ENCODE data around the gene ANKHD1. TPM values are rescaled to one million over a fixed set of nuclear protein-coding genes. Genes with fewer than 3 reads are reported as not detected.
A peak's percentile ranks its signal among the peaks of the same experiment; 100 is the strongest.

ANKHD1 gene
- total and polyA plus RNA-seq, 9 of the 15 experiments (the other 6 are each of a cell fraction or from before 2014, with no cell fraction given): 38.9 to 138 (median 78.7) TPM

DNA sequence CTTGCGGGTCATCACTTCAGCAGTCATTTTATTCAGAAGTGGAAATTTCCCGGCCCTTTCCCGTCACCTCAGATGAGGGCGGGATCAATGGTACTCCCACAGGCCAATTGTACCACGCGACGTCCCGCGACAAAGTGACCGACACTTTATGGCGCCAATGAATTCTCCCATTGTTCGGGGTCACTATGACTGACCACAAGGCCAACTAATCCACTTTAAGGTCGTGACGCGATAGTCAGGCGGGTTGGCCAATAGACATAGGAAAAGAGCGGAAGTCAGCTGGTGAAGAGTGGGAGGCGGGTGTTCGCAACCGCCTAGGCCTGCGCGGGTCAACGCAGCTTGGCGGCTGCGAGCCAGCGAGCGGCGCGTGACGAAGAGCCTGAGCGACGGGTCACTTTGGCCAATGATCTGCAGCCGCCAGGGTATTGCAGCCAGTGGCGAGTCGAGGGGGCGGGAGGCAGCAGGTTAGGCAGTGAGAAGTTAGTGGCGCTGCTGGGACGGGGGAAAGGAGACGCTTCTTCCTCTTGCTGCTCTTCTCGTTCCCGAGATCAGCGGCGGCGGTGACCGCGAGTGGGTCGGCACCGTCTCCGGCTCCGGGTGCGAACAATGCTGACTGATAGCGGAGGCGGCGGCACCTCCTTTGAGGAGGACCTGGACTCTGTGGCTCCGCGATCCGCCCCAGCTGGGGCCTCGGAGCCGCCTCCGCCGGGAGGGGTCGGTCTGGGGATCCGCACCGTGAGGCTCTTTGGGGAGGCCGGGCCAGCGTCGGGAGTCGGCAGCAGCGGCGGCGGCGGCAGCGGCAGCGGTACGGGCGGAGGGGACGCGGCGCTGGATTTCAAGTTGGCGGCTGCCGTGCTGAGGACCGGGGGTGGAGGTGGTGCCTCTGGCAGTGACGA, at the start of gene ANKHD1 (continued):
- TF ChIP-seq ZNF449 (CRISPR knock-in tag; IDR thresholded peaks at IDR 0.05) (no peak), RFX7 (CRISPR knock-in tag; IDR thresholded peaks at IDR 0.05) (no peak), FOXJ2 (tag; IDR thresholded peaks at IDR 0.05) (no peak), WHSC1 (IDR thresholded peaks at IDR 0.05; ENCODE audit: low read length) (no peak), ZNF696 (CRISPR knock-in tag; conservative IDR thresholded peaks at IDR 0.05) (no peak), ZBTB12 (CRISPR knock-in tag; IDR thresholded peaks at IDR 0.05) (peak; percentile 91), POU5F1 (IDR thresholded peaks at IDR 0.05; ENCODE audit: borderline replicate concordance, low read depth, low read length, partially characterized antibody) (no peak), ERF (CRISPR knock-in tag; IDR thresholded peaks at IDR 0.05) (no peak), MTA3 (IDR thresholded peaks at IDR 0.05; ENCODE audit: borderline replicate concordance) (no peak; the same call in 1 of the 2 replicates), NR2C2 (CRISPR knock-in tag; IDR thresholded peaks at IDR 0.05) (peak; percentile 62; the same call in 1 of the 2 replicates), NR2C2 (tag; IDR thresholded peaks at IDR 0.05) (peak; percentile 99), ZNF212 (CRISPR knock-in tag; IDR thresholded peaks at IDR 0.05) (peak; percentile 78), ATF2 (CRISPR knock-in tag; IDR thresholded peaks at IDR 0.05) (no peak), IRF2 (CRISPR knock-in tag; IDR thresholded peaks at IDR 0.05) (no peak), ZNF780A (CRISPR knock-in tag; IDR thresholded peaks at IDR 0.05) (no peak), ATF3 (IDR thresholded peaks at IDR 0.05) (no peak), ATF3 (CRISPR knock-in tag; conservative IDR thresholded peaks at IDR 0.05) (no peak), POLR3A (IDR thresholded peaks at IDR 0.05; ENCODE audit: borderline replicate concordance, extremely low read depth, insufficient read depth, insufficient read length) (no peak), NBN (IDR thresholded peaks at IDR 0.05; ENCODE audit: low read depth) (no peak), SLC30A9 (CRISPR knock-in tag; IDR thresholded peaks at IDR 0.05) (no peak), ZNF507 (tag; conservative IDR thresholded peaks at IDR 0.05) (no peak)
- TF ChIP-seq, protein P1, sequence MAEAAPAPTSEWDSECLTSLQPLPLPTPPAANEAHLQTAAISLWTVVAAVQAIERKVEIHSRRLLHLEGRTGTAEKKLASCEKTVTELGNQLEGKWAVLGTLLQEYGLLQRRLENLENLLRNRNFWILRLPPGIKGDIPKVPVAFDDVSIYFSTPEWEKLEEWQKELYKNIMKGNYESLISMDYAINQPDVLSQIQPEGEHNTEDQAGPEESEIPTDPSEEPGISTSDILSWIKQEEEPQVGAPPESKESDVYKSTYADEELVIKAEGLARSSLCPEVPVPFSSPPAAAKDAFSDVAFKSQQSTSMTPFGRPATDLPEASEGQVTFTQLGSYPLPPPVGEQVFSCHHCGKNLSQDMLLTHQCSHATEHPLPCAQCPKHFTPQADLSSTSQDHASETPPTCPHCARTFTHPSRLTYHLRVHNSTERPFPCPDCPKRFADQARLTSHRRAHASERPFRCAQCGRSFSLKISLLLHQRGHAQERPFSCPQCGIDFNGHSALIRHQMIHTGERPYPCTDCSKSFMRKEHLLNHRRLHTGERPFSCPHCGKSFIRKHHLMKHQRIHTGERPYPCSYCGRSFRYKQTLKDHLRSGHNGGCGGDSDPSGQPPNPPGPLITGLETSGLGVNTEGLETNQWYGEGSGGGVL (CRISPR knock-in tag; IDR thresholded peaks at IDR 0.05): no peak
